Measurements from ENCODE around the gene NT5C2. TPM values are rescaled to one million over a fixed set of nuclear protein-coding genes. Genes with fewer than 3 reads are reported as not detected.
"Not testable (repeated sequence)": the region's sequence is repeated elsewhere in the genome, so short reads cannot be mapped to it uniquely, and the experiment has no call there.

The NT5C2 gene
- total RNA-seq, 1 experiment from 2014 or later, result 70.0 TPM

DNA sequence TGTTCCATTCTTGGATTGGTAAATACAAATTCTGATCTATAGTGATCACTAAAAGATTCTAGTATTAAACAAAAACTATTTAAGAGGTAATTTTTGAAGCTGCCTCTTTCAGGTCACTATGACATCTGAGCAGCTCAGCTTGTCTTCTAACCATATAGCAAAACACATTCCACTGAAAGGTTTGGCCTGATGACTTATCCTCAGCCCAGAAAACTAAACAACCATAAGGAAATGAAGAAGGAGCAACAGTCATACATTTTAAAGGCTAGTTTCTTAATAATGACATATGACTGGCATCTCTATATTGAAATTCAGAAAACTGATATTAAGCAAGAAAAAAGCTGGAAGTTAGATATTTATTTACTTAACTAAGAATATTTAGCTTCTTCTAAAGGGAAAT is 24.6 kb downstream of the NT5C2 start:
- no peak overlapping the region for H3K27ac Mint-ChIP-seq (ENCODE audit: unreplicated experiment)
- H3K27me3 Mint-ChIP-seq (ENCODE audit: unreplicated experiment), result no peaks in the 10 kb centered on the region
- intact Hi-C loops (cut with micrococcal nuclease; ENCODE audit: unreplicated experiment), result no loop called here
- TF ChIP-seq, protein P1, sequence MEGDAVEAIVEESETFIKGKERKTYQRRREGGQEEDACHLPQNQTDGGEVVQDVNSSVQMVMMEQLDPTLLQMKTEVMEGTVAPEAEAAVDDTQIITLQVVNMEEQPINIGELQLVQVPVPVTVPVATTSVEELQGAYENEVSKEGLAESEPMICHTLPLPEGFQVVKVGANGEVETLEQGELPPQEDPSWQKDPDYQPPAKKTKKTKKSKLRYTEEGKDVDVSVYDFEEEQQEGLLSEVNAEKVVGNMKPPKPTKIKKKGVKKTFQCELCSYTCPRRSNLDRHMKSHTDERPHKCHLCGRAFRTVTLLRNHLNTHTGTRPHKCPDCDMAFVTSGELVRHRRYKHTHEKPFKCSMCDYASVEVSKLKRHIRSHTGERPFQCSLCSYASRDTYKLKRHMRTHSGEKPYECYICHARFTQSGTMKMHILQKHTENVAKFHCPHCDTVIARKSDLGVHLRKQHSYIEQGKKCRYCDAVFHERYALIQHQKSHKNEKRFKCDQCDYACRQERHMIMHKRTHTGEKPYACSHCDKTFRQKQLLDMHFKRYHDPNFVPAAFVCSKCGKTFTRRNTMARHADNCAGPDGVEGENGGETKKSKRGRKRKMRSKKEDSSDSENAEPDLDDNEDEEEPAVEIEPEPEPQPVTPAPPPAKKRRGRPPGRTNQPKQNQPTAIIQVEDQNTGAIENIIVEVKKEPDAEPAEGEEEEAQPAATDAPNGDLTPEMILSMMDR (IDR thresholded peaks at IDR 0.05; ENCODE audit: unreplicated experiment), result no peak
- H3K4me1 Mint-ChIP-seq (ENCODE audit: low read depth, unreplicated experiment), result no peaks in the 10 kb centered on the region
- BruUV-seq (replicated peaks), result no TSS peak
- CTCF ChIA-PET, result interaction anchor here (0.9 kb wide), 1 partner anchor 17 kb away, joined by 3 read pairs; no protein-coding TSS in a partner anchor
- H3K36me3 Mint-ChIP-seq (ENCODE audit: insufficient read depth, unreplicated experiment), result peaks cover 10% of the 10 kb centered on the region
- H3K9me3 Mint-ChIP-seq (ENCODE audit: low read depth, unreplicated experiment), result no peaks in the 10 kb centered on the region
- H3K4me3 Mint-ChIP-seq (ENCODE audit: low read depth, unreplicated experiment), result no peak overlapping the region
- DNase-seq, result no peak

DNA sequence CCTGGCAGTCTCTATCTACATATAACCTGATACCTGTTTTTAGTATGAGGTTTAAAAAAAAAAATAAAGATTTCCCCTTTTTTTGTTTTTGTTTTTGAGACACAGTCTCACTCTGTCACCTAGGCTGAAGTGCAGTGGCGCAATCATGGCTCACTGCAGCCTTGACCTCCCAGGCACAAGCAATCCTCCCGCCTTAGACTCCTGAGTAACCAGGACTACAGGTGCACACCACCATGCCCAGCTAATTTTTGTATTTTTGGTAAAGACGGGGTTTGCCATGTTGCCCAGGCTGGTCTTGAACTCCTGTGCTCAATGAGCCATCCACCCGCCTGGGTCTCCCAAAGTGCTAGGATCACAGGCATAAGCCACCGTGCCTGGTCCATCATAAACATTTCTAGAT is 25.5 kb downstream of the NT5C2 start:
- H3K27me3 Mint-ChIP-seq (ENCODE audit: unreplicated experiment); H3K4me3 Mint-ChIP-seq (ENCODE audit: low read depth, unreplicated experiment); DNase-seq; intact Hi-C loops (cut with micrococcal nuclease; ENCODE audit: unreplicated experiment); H3K9me3 Mint-ChIP-seq (ENCODE audit: low read depth, unreplicated experiment); CTCF ChIA-PET; H3K27ac Mint-ChIP-seq (ENCODE audit: unreplicated experiment); H3K4me1 Mint-ChIP-seq (ENCODE audit: low read depth, unreplicated experiment): not testable (repeated sequence)
- TSS peak; percentile 54 for BruUV-seq (replicated peaks)
- peaks cover 12% of the 10 kb centered on the region for H3K36me3 Mint-ChIP-seq (ENCODE audit: insufficient read depth, unreplicated experiment)

DNA sequence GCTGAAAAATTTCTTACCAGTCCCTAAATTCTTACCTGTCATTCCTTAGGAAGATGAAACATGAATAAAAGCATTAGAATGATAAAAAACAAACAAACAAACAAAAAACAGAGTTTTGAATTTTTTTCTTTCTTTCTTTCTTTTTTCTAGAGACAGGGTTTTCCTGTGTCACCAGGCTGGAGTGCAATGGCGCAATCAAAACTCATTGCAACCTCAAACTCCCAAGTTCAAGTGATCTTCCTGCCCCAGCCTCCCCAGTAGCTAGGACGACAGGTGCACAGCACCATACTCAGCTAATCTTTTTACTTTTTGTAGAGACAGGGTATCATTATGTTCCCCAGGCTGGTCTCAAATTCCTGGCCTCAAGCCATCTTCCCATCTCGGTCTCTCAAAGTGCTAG is 26.5 kb downstream of the NT5C2 start:
- H3K4me3 Mint-ChIP-seq (ENCODE audit: low read depth, unreplicated experiment), result no peak overlapping the region
- intact Hi-C loops (cut with micrococcal nuclease; ENCODE audit: unreplicated experiment), result no loop called here
- TF ChIP-seq, protein P1 (IDR thresholded peaks at IDR 0.05; ENCODE audit: unreplicated experiment), result no peak
- no peaks in the 10 kb centered on the region for H3K27me3 Mint-ChIP-seq (ENCODE audit: unreplicated experiment)
- BruUV-seq (replicated peaks), result no TSS peak
- no peak overlapping the region for H3K27ac Mint-ChIP-seq (ENCODE audit: unreplicated experiment)
- no peak for DNase-seq
- CTCF ChIA-PET, result no interaction called here
- peaks cover 15% of the 10 kb centered on the region for H3K36me3 Mint-ChIP-seq (ENCODE audit: insufficient read depth, unreplicated experiment)
- no peaks in the 10 kb centered on the region for H3K9me3 Mint-ChIP-seq (ENCODE audit: low read depth, unreplicated experiment)
- no peaks in the 10 kb centered on the region for H3K4me1 Mint-ChIP-seq (ENCODE audit: low read depth, unreplicated experiment)

DNA sequence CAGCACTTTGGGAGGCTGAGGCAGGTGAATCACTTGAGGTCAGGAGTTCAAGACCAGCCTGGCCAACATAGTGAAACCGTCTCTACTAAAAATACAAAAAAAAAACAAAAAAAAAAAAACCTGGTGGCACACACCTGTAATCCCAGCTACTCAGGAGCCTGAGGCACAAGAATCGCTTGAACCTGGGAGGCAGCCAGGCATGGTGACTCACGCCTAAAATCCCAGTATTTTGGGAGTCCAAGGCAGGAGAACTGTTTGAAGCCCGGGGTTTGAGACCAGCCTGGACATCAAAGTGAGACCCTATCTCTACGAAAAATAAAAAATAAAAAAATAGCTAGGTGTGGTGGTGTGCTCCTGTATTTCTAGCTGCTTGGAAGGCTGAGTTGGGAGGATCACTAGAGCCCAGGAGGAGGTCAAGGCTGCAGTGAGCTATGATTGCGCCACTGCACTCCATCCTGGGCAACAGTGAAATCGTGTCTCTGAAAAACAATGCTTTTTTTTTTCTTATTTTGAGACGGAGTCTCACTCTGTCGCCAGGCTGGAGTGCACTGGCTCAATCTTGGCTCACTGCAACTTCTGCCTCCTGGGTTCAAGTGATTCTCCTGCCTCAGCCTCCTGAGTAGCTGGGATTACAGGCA is 29.2 kb downstream of the NT5C2 start:
- BruUV-seq (replicated peaks); H3K4me1 Mint-ChIP-seq (ENCODE audit: low read depth, unreplicated experiment); DNase-seq; H3K4me3 Mint-ChIP-seq (ENCODE audit: low read depth, unreplicated experiment); H3K27me3 Mint-ChIP-seq (ENCODE audit: unreplicated experiment); intact Hi-C loops (cut with micrococcal nuclease; ENCODE audit: unreplicated experiment); H3K9me3 Mint-ChIP-seq (ENCODE audit: low read depth, unreplicated experiment); H3K27ac Mint-ChIP-seq (ENCODE audit: unreplicated experiment): not testable (repeated sequence)
- peaks cover 14% of the 10 kb centered on the region for H3K36me3 Mint-ChIP-seq (ENCODE audit: insufficient read depth, unreplicated experiment)
- CTCF ChIA-PET, result interaction anchor here (0.7 kb wide), 2 partner anchors 67 to 1830 kb away, joined by 3 to 4 read pairs; no protein-coding TSS in a partner anchor

DNA sequence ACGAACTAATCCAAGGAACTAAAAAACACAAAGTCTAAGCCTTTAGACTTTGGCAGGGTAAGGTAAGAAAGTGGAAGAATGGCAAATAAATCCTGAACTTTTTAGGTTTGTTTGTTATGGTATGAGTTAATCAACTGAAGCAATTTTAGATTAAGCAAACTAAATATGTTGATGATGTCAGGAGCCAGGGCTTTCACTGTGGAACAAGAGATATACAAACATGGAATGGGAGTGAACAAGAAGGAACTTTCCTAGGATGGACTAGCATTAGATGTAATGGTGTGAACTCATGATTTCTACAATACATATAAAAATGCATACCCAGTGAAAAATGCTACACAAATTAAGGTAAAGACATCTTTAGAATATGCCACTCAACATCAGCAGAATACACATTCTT is 35.8 kb downstream of the NT5C2 start:
- CTCF ChIA-PET, result no interaction called here
- peaks cover 19% of the 10 kb centered on the region for H3K4me1 Mint-ChIP-seq (ENCODE audit: low read depth, unreplicated experiment)
- H3K9me3 Mint-ChIP-seq (ENCODE audit: low read depth, unreplicated experiment), result no peaks in the 10 kb centered on the region
- intact Hi-C loops (cut with micrococcal nuclease; ENCODE audit: unreplicated experiment), result no loop called here
- H3K27ac Mint-ChIP-seq (ENCODE audit: unreplicated experiment), result no peak overlapping the region
- no peaks in the 10 kb centered on the region for H3K27me3 Mint-ChIP-seq (ENCODE audit: unreplicated experiment)
- no peak for DNase-seq
- TF ChIP-seq, protein P1 (IDR thresholded peaks at IDR 0.05; ENCODE audit: unreplicated experiment), result no peak
- H3K36me3 Mint-ChIP-seq (ENCODE audit: insufficient read depth, unreplicated experiment), result peaks cover 21% of the 10 kb centered on the region
- H3K4me3 Mint-ChIP-seq (ENCODE audit: low read depth, unreplicated experiment), result no peak overlapping the region
- BruUV-seq (replicated peaks), result no TSS peak
